NT2/D1 (cell line): Measurements from ENCODE around the gene HSPB8.

Source experiments
- YY1 ChIP-seq: IDR thresholded peaks from 2 replicates; pipeline ENCODE4 v1.6.1; 2011; ENCODE audit not compliant: insufficient read length, insufficient read depth
- ZNF274 ChIP-seq: IDR thresholded peaks from 2 replicates; pipeline ENCODE4 v1.6.1; 2011; ENCODE audit warnings: mild to moderate bottlenecking, low read depth, low read length

GRCh38 chr12:119129827-119130434 lies 48.8 kb upstream of the HSPB8 start:
- TF ChIP-seq ZNF274, result no peak
- TF ChIP-seq YY1, result no peak
